ENCODE results near the gene SHISA7.

The SHISA7 gene

GRCh38 chr19:55473225-55474012, 30.3 kb upstream of the SHISA7 start:
- no peaks in the 10 kb centered on the region for H3K36me3 Mint-ChIP-seq
- no peaks in the 10 kb centered on the region for H3K27me3 Mint-ChIP-seq
- no peak overlapping the region for H3K4me3 Mint-ChIP-seq
- no peak overlapping the region for H3K27ac Mint-ChIP-seq
- H3K4me1 Mint-ChIP-seq: peaks cover 13% of the 10 kb centered on the region
- no peaks in the 10 kb centered on the region for H3K9me3 Mint-ChIP-seq

GRCh38 chr19:55472463-55472862, 29.4 kb upstream of the SHISA7 start:
- H3K27ac Mint-ChIP-seq: no peak overlapping the region
- no peak overlapping the region for H3K4me3 Mint-ChIP-seq

DNA sequence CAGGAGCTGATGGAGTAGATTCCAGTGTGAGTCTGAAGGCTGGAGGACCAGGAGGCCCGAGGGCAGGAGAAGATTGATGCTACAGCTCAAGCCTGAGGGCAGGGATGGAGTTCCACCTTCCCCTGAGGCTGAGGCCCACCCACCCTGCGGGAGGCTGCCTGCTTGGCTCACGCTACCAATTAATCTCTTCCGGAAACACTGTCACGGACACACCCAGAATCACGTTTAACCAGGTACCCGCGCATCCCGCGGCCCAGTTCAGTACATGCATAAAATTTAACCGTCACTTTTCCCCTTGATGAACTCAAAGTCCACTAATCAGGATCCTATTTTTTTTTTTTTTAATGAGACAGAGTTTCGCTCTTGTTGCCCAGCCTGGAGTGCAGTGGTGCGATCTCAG, 28.2 kb upstream of the SHISA7 start:
- Mint-ChIP-seq H3K4me3 (no peak overlapping the region), H3K27ac (no peak overlapping the region), H3K27me3 (no peaks in the 10 kb centered on the region), H3K9me3 (no peaks in the 10 kb centered on the region), H3K36me3 (no peaks in the 10 kb centered on the region), H3K4me1 (peaks cover 4% of the 10 kb centered on the region)

More at GRCh38 chr19:55472463-55472862, 29.4 kb upstream of the SHISA7 start:
- no peaks in the 10 kb centered on the region for H3K9me3 Mint-ChIP-seq
- H3K4me1 Mint-ChIP-seq: peaks cover 8% of the 10 kb centered on the region
- H3K36me3 Mint-ChIP-seq: no peaks in the 10 kb centered on the region
- no peaks in the 10 kb centered on the region for H3K27me3 Mint-ChIP-seq

GRCh38 chr19:55468054-55468393, 24.9 kb upstream of the SHISA7 start:
- Mint-ChIP-seq H3K9me3 (no peaks in the 10 kb centered on the region), H3K36me3 (no peaks in the 10 kb centered on the region), H3K27me3 (no peaks in the 10 kb centered on the region), H3K27ac (no peak overlapping the region), H3K4me3 (no peak overlapping the region), H3K4me1 (peaks cover 4% of the 10 kb centered on the region)

DNA sequence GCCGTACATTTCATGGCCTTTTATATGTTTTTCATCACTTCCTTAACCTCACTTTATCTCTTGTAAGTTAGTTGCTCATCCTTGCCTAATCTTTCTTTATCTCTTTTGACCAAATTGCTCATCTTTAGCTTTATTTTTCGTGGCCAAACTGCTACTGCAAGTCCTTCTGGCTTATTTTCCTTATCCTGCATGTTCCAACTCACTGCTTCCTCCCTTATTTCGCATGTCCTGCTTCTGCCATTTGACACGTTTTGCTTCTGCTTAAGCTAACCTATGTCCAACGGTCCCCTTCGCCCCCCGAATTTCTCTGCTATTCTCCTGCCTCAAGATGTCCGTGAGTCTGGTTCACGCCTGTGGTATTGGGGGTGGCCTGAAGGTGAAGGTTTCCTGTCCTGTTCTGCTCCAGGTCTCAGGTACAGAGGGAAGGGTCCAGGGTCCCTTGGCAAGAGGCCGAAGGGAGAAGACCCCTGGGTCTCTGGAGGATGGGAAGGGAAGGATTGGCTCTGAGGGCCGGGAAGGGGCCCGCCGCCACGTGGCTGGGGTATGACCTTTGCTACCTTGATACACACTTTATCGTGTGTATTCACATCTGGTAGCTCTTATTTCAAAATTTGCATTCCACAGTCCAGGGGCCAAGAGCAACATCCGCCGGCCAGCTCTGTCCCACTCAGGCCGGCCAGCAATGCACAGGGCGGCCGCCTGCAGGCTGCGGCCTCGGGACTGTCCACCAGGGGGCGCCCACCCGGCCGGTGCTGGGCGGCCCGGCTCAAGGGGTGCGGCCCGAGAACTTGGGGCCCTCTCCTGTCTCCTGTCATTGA, 24.3 kb upstream of the SHISA7 start:
- Mint-ChIP-seq H3K4me1 (peaks cover 5% of the 10 kb centered on the region), H3K27me3 (no peaks in the 10 kb centered on the region), H3K9me3 (no peaks in the 10 kb centered on the region), H3K27ac (no peak overlapping the region), H3K36me3 (no peaks in the 10 kb centered on the region), H3K4me3 (no peak overlapping the region)

DNA sequence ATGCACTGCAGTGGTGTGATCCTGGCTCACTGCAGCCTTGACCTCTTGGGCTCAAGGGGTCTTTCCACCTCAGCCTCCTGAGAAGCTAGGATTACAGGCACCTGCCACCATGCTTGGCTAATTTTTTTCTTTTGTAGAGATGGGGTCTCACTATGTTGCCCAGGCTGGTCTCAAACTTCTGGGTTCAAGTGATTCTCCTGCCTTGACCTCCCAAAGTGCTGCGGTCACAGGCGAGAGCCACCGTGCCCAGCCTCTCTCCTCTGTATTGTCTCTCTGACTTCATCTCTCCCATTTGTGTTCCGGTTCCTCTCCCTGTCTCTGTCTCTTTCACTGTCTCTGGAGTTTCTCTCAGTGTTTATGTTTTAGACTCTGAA, 23.1 kb upstream of the SHISA7 start:
- Mint-ChIP-seq H3K27me3 (no peaks in the 10 kb centered on the region), H3K27ac (no peak overlapping the region), H3K36me3 (no peaks in the 10 kb centered on the region), H3K9me3 (no peaks in the 10 kb centered on the region), H3K4me1 (peaks cover 13% of the 10 kb centered on the region), H3K4me3 (no peak overlapping the region)

DNA sequence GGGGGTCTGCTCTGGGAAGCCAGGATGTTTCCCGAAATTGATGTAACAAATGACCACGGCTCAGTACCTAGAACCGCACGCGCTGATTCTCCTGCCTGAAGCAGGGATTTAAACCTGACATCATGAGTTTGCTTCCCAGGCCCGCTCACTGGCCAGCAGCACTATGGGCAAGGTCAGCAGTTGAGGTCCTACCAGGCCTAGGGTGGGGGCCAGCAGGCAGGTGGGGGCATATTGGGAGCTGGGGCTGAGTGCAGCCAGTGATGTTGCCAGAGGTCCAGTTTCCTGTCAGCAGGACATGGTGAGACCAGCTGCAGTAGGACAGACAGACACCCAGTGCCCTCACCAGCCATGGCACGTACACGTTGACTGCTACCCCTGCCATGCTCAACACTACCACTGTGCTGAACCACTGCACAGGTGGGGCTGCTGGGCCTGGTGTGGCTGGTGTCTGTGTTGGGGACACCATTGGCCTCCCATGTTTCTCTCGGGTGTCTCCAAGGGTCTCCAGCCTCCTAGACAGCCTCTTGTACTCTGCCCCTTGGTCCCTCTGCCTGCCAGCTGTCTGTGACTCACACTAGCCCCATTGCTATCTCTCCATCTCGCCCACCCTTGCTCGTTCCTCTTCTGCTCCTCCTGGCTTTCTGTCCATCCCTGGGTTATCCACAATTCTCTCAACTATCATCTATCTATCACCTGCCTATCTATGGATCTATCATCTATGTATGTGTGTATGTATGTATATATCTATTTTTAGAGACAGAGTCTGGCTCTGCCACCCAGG, 22.6 kb upstream of the SHISA7 start:
- Mint-ChIP-seq H3K27ac (no peak overlapping the region), H3K4me1 (peaks cover 17% of the 10 kb centered on the region), H3K4me3 (no peak overlapping the region), H3K9me3 (no peaks in the 10 kb centered on the region), H3K36me3 (no peaks in the 10 kb centered on the region), H3K27me3 (no peaks in the 10 kb centered on the region)

DNA sequence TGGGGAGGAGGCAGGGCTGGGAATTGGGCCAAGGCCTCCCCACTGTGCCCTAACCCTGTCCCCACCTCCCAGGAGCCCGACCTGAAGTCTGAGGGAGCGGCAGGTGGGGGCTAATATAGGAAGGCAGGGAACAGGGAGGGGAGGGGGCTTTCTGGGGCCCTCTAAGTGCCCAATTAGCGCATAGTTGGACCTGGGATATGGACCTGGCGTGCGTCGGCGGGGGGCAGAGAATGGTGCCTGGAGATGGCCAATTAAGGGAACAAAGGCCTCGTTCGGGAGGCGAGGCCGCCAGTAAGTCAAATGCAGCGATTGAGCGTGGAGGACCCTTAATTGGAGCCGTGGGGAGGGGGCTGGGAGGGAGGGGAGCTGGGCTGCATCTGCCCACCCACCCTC, 21.6 kb upstream of the SHISA7 start, which contains the start of gene C19orf85:
Gene C19orf85, minus strand, starts transcription at position 90 of the 393 bp plus-strand sequence. CDS start 197 bp downstream, outside the sequence.
- Mint-ChIP-seq H3K36me3 (no peaks in the 10 kb centered on the region), H3K4me3 (no peak within 1 kb of the TSS), H3K27ac (peak within 1 kb of the TSS; percentile 46), H3K27me3 (no peaks in the 10 kb centered on the region), H3K4me1 (peaks cover 25% of the 10 kb centered on the region), H3K9me3 (no peaks in the 10 kb centered on the region)

GRCh38 chr19:55464039-55464661, 21.1 kb upstream of the SHISA7 start:
- H3K4me1 Mint-ChIP-seq: peaks cover 25% of the 10 kb centered on the region
- no peaks in the 10 kb centered on the region for H3K27me3 Mint-ChIP-seq
- no peaks in the 10 kb centered on the region for H3K9me3 Mint-ChIP-seq
- no peaks in the 10 kb centered on the region for H3K36me3 Mint-ChIP-seq
- no peak overlapping the region for H3K4me3 Mint-ChIP-seq
- peak overlapping the region; percentile 46 for H3K27ac Mint-ChIP-seq

GRCh38 chr19:55463583-55464031, 20.5 kb upstream of the SHISA7 start:
- H3K4me1 Mint-ChIP-seq: peaks cover 25% of the 10 kb centered on the region
- H3K27me3 Mint-ChIP-seq: no peaks in the 10 kb centered on the region
- no peak overlapping the region for H3K27ac Mint-ChIP-seq
- H3K36me3 Mint-ChIP-seq: no peaks in the 10 kb centered on the region
- no peaks in the 10 kb centered on the region for H3K9me3 Mint-ChIP-seq
- no peak overlapping the region for H3K4me3 Mint-ChIP-seq

- Mint-ChIP-seq H3K4me1 (peaks cover 21% of the 10 kb centered on the region), H3K27ac (no peak overlapping the region), H3K9me3 (no peaks in the 10 kb centered on the region), H3K4me3 (peak overlapping the region; percentile 88), H3K36me3 (no peaks in the 10 kb centered on the region), H3K27me3 (no peaks in the 10 kb centered on the region)
Measured at GRCh38 chr19:55462722-55463121, 19.6 kb upstream of the SHISA7 start.

DNA sequence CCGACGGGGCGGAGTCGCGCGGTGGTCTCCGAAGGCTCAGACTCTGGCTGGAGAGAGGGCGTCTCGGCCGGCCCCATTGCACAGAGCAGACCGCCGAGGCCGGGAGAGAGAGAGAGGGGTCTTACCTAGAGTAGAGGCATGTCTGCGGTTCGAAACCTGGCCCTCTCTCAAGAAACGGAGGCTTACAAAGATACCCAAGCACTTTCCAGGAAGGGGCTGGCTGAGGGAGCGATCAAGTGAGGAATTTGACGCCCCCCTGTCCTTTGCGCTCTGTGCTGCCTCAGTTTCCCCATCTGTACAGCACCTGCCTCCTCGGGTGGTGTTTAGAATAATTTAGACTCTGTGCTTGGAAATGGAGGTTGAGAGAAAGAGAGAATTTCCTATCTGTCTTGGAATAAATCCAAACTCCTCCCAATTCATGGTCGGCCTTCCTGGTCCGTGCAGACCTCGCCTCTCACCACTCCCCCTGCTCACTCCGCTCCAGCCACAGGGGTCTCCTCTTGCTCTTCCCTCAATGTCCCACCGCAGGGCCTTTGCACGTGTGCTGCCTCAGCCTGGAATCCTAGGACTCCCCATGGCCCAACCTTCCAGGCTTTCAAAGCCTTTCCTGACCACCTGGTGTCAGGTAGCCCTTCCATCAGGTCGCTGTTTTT, 19.0 kb upstream of the SHISA7 start:
- Mint-ChIP-seq H3K4me3 (peak overlapping the region; percentile 88), H3K27ac (peak overlapping the region; percentile 96), H3K27me3 (no peaks in the 10 kb centered on the region), H3K36me3 (no peaks in the 10 kb centered on the region), H3K4me1 (peaks cover 21% of the 10 kb centered on the region), H3K9me3 (no peaks in the 10 kb centered on the region)

DNA sequence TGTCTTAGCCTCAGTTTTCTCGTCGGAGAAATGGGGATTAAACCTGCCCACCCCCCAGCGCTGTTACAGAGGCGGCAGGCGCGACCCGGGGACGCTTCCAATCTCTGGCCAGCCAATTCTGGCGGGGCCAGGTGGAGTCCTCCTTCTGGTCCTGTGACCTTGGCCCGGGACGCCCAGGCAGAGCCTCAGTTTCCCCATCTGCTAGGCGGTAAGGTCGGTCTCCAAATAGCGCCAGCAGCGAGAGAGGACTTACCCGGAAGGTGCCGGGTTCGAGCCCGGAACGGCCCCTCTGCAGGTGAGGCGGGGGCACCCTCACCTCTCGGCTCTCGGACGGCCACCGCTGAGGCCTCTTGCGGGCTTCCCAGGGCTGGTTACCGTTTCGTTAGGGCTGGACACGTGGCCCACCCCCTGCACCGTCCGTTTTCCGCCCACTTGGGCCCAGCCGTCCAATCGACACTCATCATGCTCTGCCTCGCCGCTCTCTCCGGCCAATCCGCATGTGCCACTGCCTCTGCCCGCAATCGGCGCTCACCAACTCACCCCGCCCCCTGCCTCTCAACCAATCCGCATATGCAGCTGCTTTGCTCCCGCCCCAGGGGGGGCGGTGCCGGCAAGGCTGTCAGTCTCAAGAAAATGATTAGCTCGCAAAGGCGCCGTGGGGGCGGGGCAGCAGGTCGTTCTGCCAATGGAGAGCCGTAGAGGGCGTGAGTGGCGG, 18.3 kb upstream of the SHISA7 start, which contains the start of gene ISOC2:
Gene ISOC2, minus strand, starts transcription at position 384 of the 715 bp plus-strand sequence. CDS start 5,156 bp downstream, outside the sequence.
- Mint-ChIP-seq H3K4me1 (peaks cover 21% of the 10 kb centered on the region), H3K27me3 (no peaks in the 10 kb centered on the region), H3K9me3 (no peaks in the 10 kb centered on the region), H3K36me3 (no peaks in the 10 kb centered on the region), H3K4me3 (peak within 1 kb of the TSS; percentile 88), H3K27ac (peak within 1 kb of the TSS; percentile 96)

DNA sequence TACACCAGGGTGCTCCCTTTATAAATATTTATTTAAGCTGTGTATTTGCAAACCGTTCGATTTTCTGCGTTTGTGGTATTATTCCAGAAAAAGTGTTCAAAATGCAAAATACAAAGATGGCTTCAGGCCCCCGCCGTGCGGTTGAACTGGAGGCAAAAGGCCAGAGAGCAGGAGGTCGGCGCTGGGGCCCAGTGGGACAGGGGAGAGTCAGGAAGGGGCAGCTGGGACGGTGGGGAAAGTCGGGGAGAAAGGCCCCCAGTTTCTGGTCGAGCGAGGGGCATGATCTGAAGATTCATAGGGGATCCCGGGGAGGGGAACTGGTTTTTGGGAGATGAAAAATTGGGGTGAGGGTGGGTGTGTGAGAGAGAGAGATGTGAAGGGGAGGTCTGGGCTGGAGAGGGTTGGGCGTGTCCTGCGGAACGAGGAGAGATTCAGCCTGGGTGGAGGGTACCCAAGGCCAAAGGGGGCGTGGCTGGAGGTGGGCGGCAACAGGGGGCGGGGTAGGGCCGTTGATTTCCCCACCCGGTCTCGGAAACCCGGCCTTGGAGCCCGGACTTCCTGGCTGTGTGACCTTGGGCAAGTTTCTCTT, 17.7 kb upstream of the SHISA7 start:
- peak overlapping the region; percentile 88 for H3K4me3 Mint-ChIP-seq
- H3K27ac Mint-ChIP-seq: no peak overlapping the region
- H3K36me3 Mint-ChIP-seq: no peaks in the 10 kb centered on the region
- H3K9me3 Mint-ChIP-seq: no peaks in the 10 kb centered on the region
- H3K4me1 Mint-ChIP-seq: peaks cover 21% of the 10 kb centered on the region
- H3K27me3 Mint-ChIP-seq: no peaks in the 10 kb centered on the region

All from activated naive CD4-positive, alpha-beta T cell treated with anti-CD3 and anti-CD28 coated beads, Interleukin-2, amount 50 U/mL, for 24 hours (primary cell).